HTR-8/SVneo (cell line): ENCODE results near the gene ALPG.
"Not testable (repeated sequence)": the region's sequence is repeated elsewhere in the genome, so short reads cannot be mapped to it uniquely, and the experiment has no call there.

ENCODE experiments used
- DNase-seq: peaks from one replicate; pipeline ENCODE4 v3.0.0; 2011; ENCODE audit warnings: low spot score, mixed read lengths; ENCODE audit not compliant: insufficient read length
- FAIRE-seq: peaks from 2 replicates; lab custom pipeline; 2011; peaks lifted over from hg19 to GRCh38; lab: Jason Lieb, UNC

Gene ALPG

DNA sequence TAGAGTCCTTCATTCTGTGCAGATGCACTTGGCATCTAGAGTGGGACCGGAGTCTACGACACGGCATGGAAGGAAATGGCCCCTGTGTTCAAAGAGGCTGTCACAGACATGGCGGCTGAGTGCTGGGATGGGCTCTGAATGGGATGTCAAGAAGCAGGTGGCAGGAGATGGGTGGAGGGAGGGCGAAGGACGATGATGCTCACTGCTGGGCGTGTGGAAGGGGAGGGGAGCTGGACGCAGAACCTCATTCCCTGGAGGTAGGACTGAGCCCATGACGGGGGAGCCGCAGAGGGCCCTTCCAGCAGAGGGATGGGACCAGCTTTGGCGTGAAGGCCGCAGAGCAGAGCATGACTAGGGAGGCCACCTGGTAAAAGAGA is 30.5 kb downstream of the ALPG start:
- DNase-seq (no peak), FAIRE-seq (no peak)

DNA sequence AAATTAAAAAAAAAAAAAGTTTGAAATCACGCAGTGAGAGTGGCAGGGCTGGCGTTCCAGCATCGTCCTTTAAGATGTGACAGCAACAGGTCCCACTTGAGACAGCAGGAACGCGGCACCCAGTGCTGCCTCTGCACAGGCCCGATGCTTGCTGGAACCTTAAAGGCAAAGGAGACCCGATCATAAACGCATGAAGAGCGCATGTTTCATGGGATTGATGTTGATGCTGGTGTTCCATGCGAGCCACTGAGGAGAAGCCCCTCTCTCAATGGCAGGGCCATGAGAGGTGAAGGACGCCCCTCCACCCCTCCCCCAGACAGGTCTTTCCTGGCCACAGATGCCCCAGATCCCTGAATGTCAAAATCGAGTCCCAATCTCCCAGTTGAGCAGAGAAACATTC is 31.4 kb downstream of the ALPG start:
- DNase-seq (no peak), FAIRE-seq (no peak)

- DNase-seq: no peak
- FAIRE-seq: peak; percentile 89
These were observed 32.5 kb downstream of the ALPG start for GRCh38 chr2:232438951-232439757.

DNA sequence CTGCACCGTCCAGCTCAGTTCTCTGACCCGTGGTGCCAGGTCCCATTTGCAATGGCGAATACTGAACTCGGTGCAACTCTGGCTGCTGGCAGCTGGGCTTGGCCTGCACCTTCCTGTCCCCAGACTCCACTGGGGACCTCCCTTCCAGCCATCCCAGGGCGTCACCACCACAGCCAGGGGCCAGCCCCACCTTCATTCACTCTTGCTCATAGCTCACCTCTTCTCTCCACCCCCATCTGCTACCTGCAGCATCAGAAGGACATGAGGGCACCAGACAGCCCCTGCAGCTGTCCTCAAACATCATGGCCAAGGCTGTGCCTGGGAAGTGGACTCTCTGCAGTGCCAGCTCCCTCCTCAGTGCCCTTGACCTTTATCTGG is 33.1 kb downstream of the ALPG start:
- no peak for DNase-seq
- no peak for FAIRE-seq

- peak; percentile 69 for FAIRE-seq
These were observed 33.8 kb downstream of the ALPG start for GRCh38 chr2:232440220-232441018.

DNA sequence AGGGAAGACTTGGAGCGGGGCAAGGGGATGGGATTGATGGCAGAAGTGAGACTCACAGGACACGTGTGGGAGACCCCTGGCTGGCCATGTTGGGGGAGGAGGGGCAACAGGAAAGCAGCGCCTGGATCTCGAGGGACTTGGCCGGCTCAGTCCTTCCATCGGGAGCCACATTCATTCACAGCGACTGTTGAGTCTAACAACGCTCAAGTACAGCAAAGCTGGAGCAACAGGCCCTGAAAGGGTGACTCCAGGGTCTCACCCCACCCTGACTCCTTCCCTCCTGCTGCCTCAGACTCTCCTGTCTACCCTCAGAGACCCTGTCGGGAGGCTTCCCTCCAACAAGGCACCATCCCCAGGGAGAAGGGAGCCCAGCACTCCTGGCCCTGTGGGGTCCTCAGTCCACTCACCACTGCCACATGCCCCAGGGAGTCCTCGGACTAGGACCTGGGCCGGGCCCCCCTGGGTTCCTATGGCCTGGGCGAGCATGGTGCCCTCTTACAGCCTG is 34.6 kb downstream of the ALPG start:
- no peak for DNase-seq
- no peak for FAIRE-seq

More at GRCh38 chr2:232440220-232441018, 33.8 kb downstream of the ALPG start:
- peak; percentile 77 for DNase-seq

GRCh38 chr2:232441922-232442321 is 35.3 kb downstream of the ALPG start:
- not testable (repeated sequence) for DNase-seq, FAIRE-seq

- DNase-seq, FAIRE-seq: not testable (repeated sequence)
These were observed 35.8 kb downstream of the ALPG start for GRCh38 chr2:232442431-232442830.

GRCh38 chr2:232443047-232443446 is 36.4 kb downstream of the ALPG start:
- FAIRE-seq, DNase-seq: not testable (repeated sequence)

- DNase-seq, FAIRE-seq: not testable (repeated sequence)
These were observed 37.2 kb downstream of the ALPG start for GRCh38 chr2:232443669-232444408.

DNA sequence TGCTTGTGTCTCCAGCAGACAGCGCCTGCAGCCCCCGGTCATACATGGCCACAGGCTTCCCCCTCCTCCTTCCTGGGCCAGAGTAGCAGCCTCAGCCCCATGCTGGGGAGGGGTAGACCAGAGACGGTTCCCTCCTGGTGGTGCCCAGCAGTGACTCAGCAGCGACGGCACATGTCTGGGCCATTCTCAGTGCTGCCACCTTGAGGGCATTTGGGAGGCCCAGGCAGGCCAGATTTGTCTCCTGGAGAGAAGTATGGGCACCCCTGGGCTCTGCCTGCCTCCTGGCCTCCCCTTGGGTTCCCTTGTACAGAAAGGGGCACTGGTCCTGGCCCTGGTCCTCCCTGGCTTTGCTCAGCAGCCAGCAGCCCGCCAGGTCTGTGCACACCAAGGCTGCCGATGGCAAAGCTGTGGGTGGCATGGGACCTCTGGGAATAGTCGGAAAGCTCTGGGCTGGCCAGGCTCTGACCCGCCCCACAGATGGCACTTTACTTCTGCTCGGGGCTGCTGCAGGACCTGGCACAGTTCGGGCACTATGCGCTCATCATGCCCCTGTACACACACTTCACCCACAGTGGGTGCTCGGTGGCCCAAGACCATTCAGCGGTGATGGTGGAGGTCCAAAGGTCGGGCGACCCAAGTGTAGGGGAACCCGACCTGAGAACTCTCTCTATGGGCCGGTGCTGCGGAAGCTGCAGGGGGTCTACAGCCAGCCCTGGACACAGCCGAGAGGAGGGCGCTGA is 37.9 kb downstream of the ALPG start:
- FAIRE-seq (no peak), DNase-seq (no peak)

- DNase-seq: not testable (repeated sequence)
These were observed 38.7 kb downstream of the ALPG start for GRCh38 chr2:232445149-232445885.

DNA sequence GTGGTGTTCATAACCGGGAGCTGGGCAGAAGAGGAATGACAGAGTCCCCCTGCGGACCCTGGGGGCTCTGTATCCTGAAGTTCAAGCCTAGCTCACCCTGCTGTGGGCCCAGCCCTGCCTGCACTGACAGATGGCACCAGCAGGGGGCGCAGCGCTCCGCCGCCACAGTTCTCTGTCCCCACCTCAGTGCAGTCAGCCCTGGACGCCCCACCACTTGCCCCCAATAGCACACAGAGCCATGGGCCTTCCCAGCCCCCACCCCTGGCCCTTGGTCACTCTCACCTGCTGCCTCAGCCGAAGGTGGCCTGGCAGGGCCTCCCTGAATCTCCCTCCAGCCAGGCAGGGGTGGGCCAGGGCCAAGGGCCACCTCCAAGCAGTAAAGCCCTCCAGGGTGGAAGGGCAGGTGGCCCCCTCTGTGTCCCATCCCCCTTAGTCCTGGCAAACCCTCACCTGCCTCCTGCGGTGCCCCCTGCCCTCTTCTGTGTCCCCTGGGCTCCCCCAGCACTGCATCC is 39.7 kb downstream of the ALPG start:
- not testable (repeated sequence) for DNase-seq
- peak; percentile 95 for FAIRE-seq

More at GRCh38 chr2:232445149-232445885, 38.7 kb downstream of the ALPG start:
- not testable (repeated sequence) for FAIRE-seq

GRCh38 chr2:232447091-232447620 is 40.5 kb downstream of the ALPG start:
- FAIRE-seq: no peak
- DNase-seq: no peak

DNA sequence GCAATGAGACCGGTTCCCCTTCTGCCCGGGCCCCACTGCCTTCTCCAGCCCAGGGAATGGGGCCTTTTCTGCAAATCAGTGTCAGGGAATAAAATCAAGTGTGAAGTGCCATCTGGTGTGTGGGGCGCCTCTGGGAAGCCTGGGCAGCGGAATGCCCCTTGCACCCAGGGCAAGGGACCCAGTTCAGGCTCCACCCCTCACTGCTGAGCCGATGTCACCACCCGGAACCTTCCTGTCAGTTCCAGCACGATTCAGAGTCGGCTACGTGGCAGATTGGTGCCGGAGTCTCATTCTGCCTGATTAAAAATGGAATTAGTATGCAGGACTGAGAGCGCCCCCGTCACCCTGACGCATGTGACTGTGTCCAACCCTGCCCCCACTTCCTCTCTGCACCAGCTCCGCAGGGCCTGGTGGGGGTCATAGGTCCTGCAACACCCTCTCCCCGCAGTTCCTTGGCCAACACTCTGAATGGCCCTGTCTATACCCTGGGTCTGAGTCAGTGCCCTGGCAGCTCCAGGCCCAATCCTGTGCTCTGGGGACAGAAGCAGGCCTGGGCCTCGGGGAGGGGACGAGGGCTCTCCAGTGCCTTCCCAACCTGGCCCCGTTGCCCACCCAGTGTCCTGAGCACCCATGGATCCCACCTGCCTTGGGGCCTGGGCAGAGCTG is 41.1 kb downstream of the ALPG start:
- no peak for DNase-seq
- FAIRE-seq: no peak

- no peak for FAIRE-seq
These were observed 41.7 kb downstream of the ALPG start for GRCh38 chr2:232448304-232448690.

DNA sequence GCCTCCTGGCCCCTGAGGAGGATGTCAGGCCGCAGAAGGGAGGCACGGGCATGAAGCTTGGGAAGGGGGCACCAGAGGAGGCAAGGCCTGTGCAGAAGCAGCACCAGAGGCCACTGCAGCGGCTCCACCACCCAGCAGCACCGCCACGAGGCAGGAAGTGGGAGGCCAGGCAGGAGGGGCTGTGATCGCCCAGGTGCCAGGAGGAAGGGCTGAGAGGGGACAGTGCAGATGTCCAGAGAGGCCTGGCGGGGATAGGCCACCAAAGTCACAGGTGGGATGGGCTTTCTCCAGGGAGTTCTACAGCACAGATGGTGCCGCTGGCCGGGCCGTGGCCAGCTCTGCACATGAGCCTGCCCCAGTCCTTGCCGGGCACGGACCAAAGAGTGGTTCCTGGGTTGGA is 43.3 kb downstream of the ALPG start:
- FAIRE-seq: no peak
- no peak for DNase-seq

More at GRCh38 chr2:232448304-232448690, 41.7 kb downstream of the ALPG start:
- no peak for DNase-seq

GRCh38 chr2:232451645-232452044 is 45.0 kb downstream of the ALPG start:
- DNase-seq, FAIRE-seq: not testable (repeated sequence)
